ENCODE results near the gene AKAP5.
A peak's percentile ranks its signal among the peaks of the same experiment; 100 is the strongest.

AKAP5 gene

GRCh38 chr14:64442300-64442988 lies 22.9 kb upstream of the AKAP5 start:
- Mint-ChIP-seq H3K27me3 (no peaks in the 10 kb centered on the region), H3K4me1 (peaks cover 20 to 29% of the 10 kb centered on the region in 2 donors), H3K9me3 (peaks cover 2 to 7% of the 10 kb centered on the region in 2 donors), H3K27ac (no peak overlapping the region), H3K4me3 (no peak overlapping the region), H3K36me3 (peaks cover 46 to 63% of the 10 kb centered on the region in 2 donors)
- DNase-seq = no peak
- no peak for ATAC-seq (replicated peaks)

- DNase-seq = no peak
- Mint-ChIP-seq H3K27me3 (no peaks in the 10 kb centered on the region), H3K4me3 (no peak overlapping the region), H3K4me1 (peaks cover 22 to 39% of the 10 kb centered on the region in 2 donors), H3K9me3 (peaks cover 2 to 7% of the 10 kb centered on the region in 2 donors), H3K27ac (peak overlapping the region; percentile 95), H3K36me3 (peaks cover 41 to 56% of the 10 kb centered on the region in 2 donors)
- peak in 1 of 2 donors; percentile 20 for ATAC-seq (replicated peaks)
These were observed 21.2 kb upstream of the AKAP5 start for GRCh38 chr14:64444140-64444539.

- Mint-ChIP-seq H3K27me3 (no peaks in the 10 kb centered on the region), H3K36me3 (peaks cover 48 to 63% of the 10 kb centered on the region in 2 donors), H3K4me1 (peaks cover 26 to 47% of the 10 kb centered on the region in 2 donors), H3K27ac (peak overlapping the region; percentile 95), H3K4me3 (peak overlapping the region in 1 of 2 donors; percentile 43), H3K9me3 (peaks cover 2 to 7% of the 10 kb centered on the region in 2 donors)
- DNase-seq (peak; percentile 73), ATAC-seq (replicated peaks) (peak; percentile 98)
These were observed 20.1 kb upstream of the AKAP5 start for GRCh38 chr14:64444984-64445845.

- Mint-ChIP-seq H3K4me1 (peaks cover 31 to 50% of the 10 kb centered on the region in 2 donors), H3K27ac (peak overlapping the region; percentile 56), H3K4me3 (no peak overlapping the region), H3K27me3 (no peaks in the 10 kb centered on the region), H3K9me3 (peaks cover 2 to 7% of the 10 kb centered on the region in 2 donors), H3K36me3 (peaks cover 47 to 55% of the 10 kb centered on the region in 2 donors)
- DNase-seq = no peak
- no peak for ATAC-seq (replicated peaks)
These were observed 17.2 kb upstream of the AKAP5 start for GRCh38 chr14:64447876-64448670.

GRCh38 chr14:64450255-64450654 lies 15.0 kb upstream of the AKAP5 start:
- H3K4me3 Mint-ChIP-seq = no peak overlapping the region
- peaks cover 15 to 30% of the 10 kb centered on the region in 2 donors for H3K4me1 Mint-ChIP-seq
- peak overlapping the region; percentile 81 for H3K27ac Mint-ChIP-seq
- peaks cover 43 to 53% of the 10 kb centered on the region in 2 donors for H3K36me3 Mint-ChIP-seq
- ATAC-seq (replicated peaks) = peak; percentile 41 to 62
- no peak for DNase-seq
- no peaks in the 10 kb centered on the region for H3K27me3 Mint-ChIP-seq
- H3K9me3 Mint-ChIP-seq = no peaks in the 10 kb centered on the region

- Mint-ChIP-seq H3K27ac (no peak overlapping the region), H3K36me3 (peaks cover 52 to 64% of the 10 kb centered on the region in 2 donors)
These were observed 10.6 kb upstream of the AKAP5 start for GRCh38 chr14:64454671-64455070.

GRCh38 chr14:64459405-64460136 lies 5.7 kb upstream of the AKAP5 start:
- H3K36me3 Mint-ChIP-seq = peaks cover 34 to 63% of the 10 kb centered on the region in 2 donors
- H3K4me3 Mint-ChIP-seq = peak overlapping the region in 1 of 2 donors; percentile 25
- DNase-seq (no peak), ATAC-seq (replicated peaks) (peak; percentile 53 to 63)
- peaks cover 32 to 63% of the 10 kb centered on the region in 2 donors for H3K4me1 Mint-ChIP-seq
- no peaks in the 10 kb centered on the region for H3K27me3 Mint-ChIP-seq
- H3K27ac Mint-ChIP-seq = peak overlapping the region; percentile 59
- no peaks in the 10 kb centered on the region for H3K9me3 Mint-ChIP-seq

More at GRCh38 chr14:64454671-64455070, 10.6 kb upstream of the AKAP5 start:
- H3K4me3 Mint-ChIP-seq = no peak overlapping the region
- H3K4me1 Mint-ChIP-seq = peaks cover 22 to 37% of the 10 kb centered on the region in 2 donors
- no peaks in the 10 kb centered on the region for H3K9me3 Mint-ChIP-seq
- DNase-seq (no peak), ATAC-seq (replicated peaks) (no peak)
- H3K27me3 Mint-ChIP-seq = no peaks in the 10 kb centered on the region

- Mint-ChIP-seq H3K36me3 (peaks cover 31 to 57% of the 10 kb centered on the region in 2 donors), H3K9me3 (no peaks in the 10 kb centered on the region), H3K4me3 (no peak overlapping the region), H3K27ac (peak overlapping the region; percentile 81), H3K27me3 (no peaks in the 10 kb centered on the region), H3K4me1 (peaks cover 39 to 72% of the 10 kb centered on the region in 2 donors)
- ATAC-seq (replicated peaks) = no peak
- no peak for DNase-seq
These were observed 4.1 kb upstream of the AKAP5 start for GRCh38 chr14:64461221-64461620.

GRCh38 chr14:64463195-64463594 lies 2.1 kb upstream of the AKAP5 start:
- Mint-ChIP-seq H3K36me3 (peaks cover 22 to 48% of the 10 kb centered on the region in 2 donors), H3K27me3 (no peaks in the 10 kb centered on the region), H3K27ac (peak overlapping the region; percentile 75), H3K4me1 (peaks cover 41 to 75% of the 10 kb centered on the region in 2 donors), H3K4me3 (peak overlapping the region; percentile 41 to 62), H3K9me3 (no peaks in the 10 kb centered on the region)
- DNase-seq (no peak), ATAC-seq (replicated peaks) (peak; percentile 73 to 77)

- ATAC-seq (replicated peaks) (no peak), DNase-seq (no peak)
- no peaks in the 10 kb centered on the region for H3K9me3 Mint-ChIP-seq
- peaks cover 40 to 72% of the 10 kb centered on the region in 2 donors for H3K4me1 Mint-ChIP-seq
- H3K27ac Mint-ChIP-seq = no peak overlapping the region
- peaks cover 20 to 41% of the 10 kb centered on the region in 2 donors for H3K36me3 Mint-ChIP-seq
- no peaks in the 10 kb centered on the region for H3K27me3 Mint-ChIP-seq
- peak overlapping the region; percentile 82 to 86 for H3K4me3 Mint-ChIP-seq
These were observed 1.4 kb upstream of the AKAP5 start for GRCh38 chr14:64463873-64464272.

- H3K4me3 Mint-ChIP-seq = peak overlapping the region; percentile 82 to 86
- H3K4me1 Mint-ChIP-seq = peaks cover 33 to 65% of the 10 kb centered on the region in 2 donors
- no peaks in the 10 kb centered on the region for H3K9me3 Mint-ChIP-seq
- DNase-seq = no peak
- no peaks in the 10 kb centered on the region for H3K27me3 Mint-ChIP-seq
- H3K27ac Mint-ChIP-seq = peak overlapping the region; percentile 52
- H3K36me3 Mint-ChIP-seq = peaks cover 14 to 33% of the 10 kb centered on the region in 2 donors
- no peak for ATAC-seq (replicated peaks)
These were observed 648 bp upstream of the AKAP5 start for GRCh38 chr14:64464651-64465050.

GRCh38 chr14:64465831-64466554 lies 694 bp downstream of the AKAP5 start:
- Mint-ChIP-seq H3K36me3 (peaks cover 7 to 22% of the 10 kb centered on the region in 2 donors), H3K9me3 (no peaks in the 10 kb centered on the region), H3K27ac (peak overlapping the region; percentile 82), H3K27me3 (no peaks in the 10 kb centered on the region), H3K4me1 (peaks cover 28 to 54% of the 10 kb centered on the region in 2 donors), H3K4me3 (peak overlapping the region; percentile 85 to 86)
- no peak for ATAC-seq (replicated peaks)
- DNase-seq = no peak

- H3K4me1 Mint-ChIP-seq = peaks cover 26 to 59% of the 10 kb centered on the region in 2 donors
- DNase-seq (no peak), ATAC-seq (replicated peaks) (no peak)
- H3K4me3 Mint-ChIP-seq = no peak overlapping the region
- peaks cover 5 to 13% of the 10 kb centered on the region in 2 donors for H3K36me3 Mint-ChIP-seq
- no peaks in the 10 kb centered on the region for H3K9me3 Mint-ChIP-seq
- no peak overlapping the region for H3K27ac Mint-ChIP-seq
- H3K27me3 Mint-ChIP-seq = no peaks in the 10 kb centered on the region
These were observed 1.8 kb downstream of the AKAP5 start for GRCh38 chr14:64467101-64467500.

Data from stimulated activated naive B cell treated with anti-CD40 and anti-IgM and Interleukin-4, amounts not matched to agents 10 μg/mL and 1 μg/mL and 100 μg/mL, for 72 hours (primary cell).